Fibroblast of lung (primary cell): ENCODE measurements around the gene FHDC1. TPM values are rescaled to one million over a fixed set of nuclear protein-coding genes. Genes with fewer than 3 reads are reported as not detected.

Experiments used
- DNase-seq, 2 donors: peaks; one replicate each; pipeline versions ENCODE4 v3.0.0 to v3.0.0-alpha.2; 2010; ENCODE audit warnings: low read depth in 2 of 2
- H2AFZ ChIP-seq: 2 replicates; pipeline ENCODE4 v1.5.1; 2012; ENCODE audit warnings: low read length, control low read depth, inconsistent platforms
- H3K27ac ChIP-seq: 2 replicates; pipeline ENCODE4 v1.5.1; 2011; ENCODE audit warnings: low read length, control low read depth; ENCODE audit not compliant: insufficient read depth
- H3K27me3 ChIP-seq: 2 replicates; pipeline ENCODE4 v1.5.1; 2011; ENCODE audit warnings: mild to moderate bottlenecking, low read length; ENCODE audit not compliant: control insufficient read depth, insufficient read depth
- H3K36me3 ChIP-seq: 2 replicates; pipeline ENCODE4 v1.5.1; 2011; ENCODE audit warnings: low read length; ENCODE audit not compliant: control insufficient read depth, insufficient read depth
- H3K4me1 ChIP-seq: 2 replicates; pipeline ENCODE4 v1.5.1; 2011; ENCODE audit warnings: low read length; ENCODE audit not compliant: control insufficient read depth, insufficient read depth; ENCODE audit errors: extremely low read depth
- H3K4me2 ChIP-seq: 2 replicates; pipeline ENCODE4 v1.5.1; 2011; ENCODE audit warnings: low read length, control low read depth; ENCODE audit not compliant: insufficient read depth; ENCODE audit errors: extremely low read depth
- H3K4me3 ChIP-seq, 4 experiments: fragments of 200-600 bp in 1 of 4; sonication (generic) in 1 of 4; replicated peaks in 1 of 4; 2 replicates each; pipeline ENCODE4 v1.5.1; 2011 to 2016; ENCODE audit warnings: low read length in 4 of 4, low read depth in 3 of 4, mild to moderate bottlenecking in 3 of 4, control low read depth in 2 of 4, inconsistent platforms in 1 of 4, mixed read lengths in 1 of 4; ENCODE audit not compliant: insufficient read depth in 1 of 4; ENCODE audit errors: control extremely low read depth in 1 of 4
- H3K79me2 ChIP-seq: 2 replicates; pipeline ENCODE4 v1.5.1; 2012; ENCODE audit warnings: mild to moderate bottlenecking, low read length, inconsistent platforms; ENCODE audit not compliant: control insufficient read depth, insufficient read depth
- H3K9ac ChIP-seq: 2 replicates; pipeline ENCODE4 v1.5.1; 2011; ENCODE audit warnings: mild to moderate bottlenecking, low read length, control low read depth; ENCODE audit not compliant: insufficient read depth
- H3K9me3 ChIP-seq: 2 replicates; pipeline ENCODE4 v1.5.1; 2012; ENCODE audit warnings: low read depth, low read length; ENCODE audit not compliant: control insufficient read depth, insufficient read depth
- H4K20me1 ChIP-seq: 2 replicates; pipeline ENCODE4 v1.5.1; 2011; ENCODE audit warnings: low read length; ENCODE audit not compliant: control insufficient read depth, insufficient read depth; ENCODE audit errors: extremely low read depth
- CTCF ChIP-seq, 2 donors: IDR thresholded peaks in 1 of 2; conservative IDR thresholded peaks in 1 of 2; 1 replicate in 1 of 2; 2 replicates in 1 of 2; pipeline ENCODE4 v1.5.1; 2011 to 2012; ENCODE audit warnings: low read length in 2 of 2, control low read depth in 1 of 2, inconsistent platforms in 1 of 2, low read depth in 1 of 2, mild to moderate bottlenecking in 1 of 2
- EZH2 ChIP-seq: IDR thresholded peaks from 2 replicates; pipeline ENCODE4 v1.5.1; 2012; ENCODE audit warnings: low read length, control low read depth, mild to moderate bottlenecking; ENCODE audit errors: missing control alignments
- polyA plus RNA-seq, 2 donors: library from polyadenylated mRNA; depleted of rRNA in 1 of 2; stranded (reverse) in 1 of 2; unstranded in 1 of 2; fragments of >200 nt; gene quantifications; 2 replicates each; pipeline ENCODE4 v1.2.1, GENCODE V29; 2011 to 2012; ENCODE audit warnings: missing spikeins in 1 of 2
- total RNA-seq: library from RNA; depleted of rRNA; stranded (reverse); fragments of >200 nt; gene quantifications from 2 replicates; pipeline ENCODE4 v1.2.1, GENCODE V29; 2014

The FHDC1 gene
- total and polyA plus RNA-seq, 2 donors (not counting 1 experiment from before 2014, with no cell fraction given), result 0.14 to 0.33 TPM

DNA sequence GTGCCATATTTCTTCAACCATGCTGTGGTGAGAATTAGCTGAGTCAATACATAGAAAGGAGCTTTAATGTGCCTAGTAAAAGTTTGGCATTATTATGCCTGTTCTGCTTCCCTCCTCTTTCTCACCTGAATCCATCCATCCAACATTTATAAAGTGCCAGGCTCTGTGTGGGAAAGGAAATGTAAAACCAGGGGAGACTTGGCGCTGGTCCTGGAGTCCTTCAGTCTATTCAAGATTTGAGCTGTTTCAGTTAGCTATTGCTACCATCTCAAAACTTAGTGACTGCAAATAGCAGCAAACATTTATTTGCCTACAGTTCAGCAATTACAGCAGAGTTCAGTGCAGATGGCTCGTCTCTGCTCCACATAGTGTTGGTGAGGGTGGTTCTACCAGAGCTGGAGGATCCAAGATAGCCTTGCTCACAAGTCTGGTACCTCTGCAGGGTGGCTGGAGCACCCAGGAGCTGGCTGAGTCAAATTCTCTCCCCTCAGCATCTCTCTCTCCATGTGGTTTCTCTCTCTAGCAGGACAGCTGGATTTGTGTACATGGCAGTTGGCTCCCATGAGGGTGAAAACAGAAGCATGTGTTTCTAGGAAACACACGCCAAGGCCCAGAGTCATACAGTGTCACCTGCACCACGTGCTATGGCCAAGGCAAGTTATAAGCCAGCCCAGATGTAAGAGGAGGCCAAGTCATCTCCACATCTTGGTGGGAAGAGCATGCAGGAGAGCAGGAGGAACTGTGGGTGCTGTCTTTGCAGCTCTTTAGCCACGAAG lies 77.3 kb downstream of the FHDC1 start:
- no peaks in the 10 kb centered on the region for H4K20me1 ChIP-seq
- H3K27ac ChIP-seq, result no peak overlapping the region
- H3K4me1 ChIP-seq, result peaks cover 2% of the 10 kb centered on the region
- no peak overlapping the region for H3K9ac ChIP-seq
- no peaks in the 10 kb centered on the region for H3K79me2 ChIP-seq
- H3K36me3 ChIP-seq, result no peaks in the 10 kb centered on the region
- DNase-seq, result peak in 1 of 2 donors; percentile 8
- no peak overlapping the region for H3K4me2 ChIP-seq
- H3K4me3 ChIP-seq, result no peak overlapping the region
- no peaks in the 10 kb centered on the region for H3K27me3 ChIP-seq
- no peak overlapping the region for H2AFZ ChIP-seq
- TF ChIP-seq CTCF (conservative IDR thresholded peaks at IDR 0.05 in 1 of 2, IDR thresholded peaks at IDR 0.05 in 1 of 2; ENCODE audit: low read depth in 1 of 2, low read length in 2 of 2), result no peak
- TF ChIP-seq EZH2, result no peak
- H3K9me3 ChIP-seq, result no peaks in the 10 kb centered on the region

GRCh38 chr4:153014460-153014859 lies 78.3 kb downstream of the FHDC1 start:
- Histone ChIP-seq H3K4me2 (no peak overlapping the region), H2AFZ (no peak overlapping the region), H3K27me3 (no peaks in the 10 kb centered on the region), H3K9ac (no peak overlapping the region), H3K79me2 (no peaks in the 10 kb centered on the region), H3K4me3 (no peak overlapping the region), H3K36me3 (no peaks in the 10 kb centered on the region), H4K20me1 (no peaks in the 10 kb centered on the region), H3K4me1 (peaks cover 2% of the 10 kb centered on the region), H3K27ac (no peak overlapping the region), H3K9me3 (no peaks in the 10 kb centered on the region)
- TF ChIP-seq EZH2, result no peak
- no peak for TF ChIP-seq CTCF (conservative IDR thresholded peaks at IDR 0.05 in 1 of 2, IDR thresholded peaks at IDR 0.05 in 1 of 2; ENCODE audit: low read depth in 1 of 2, low read length in 2 of 2)
- no peak for DNase-seq

- Histone ChIP-seq H2AFZ (no peak overlapping the region), H3K79me2 (no peaks in the 10 kb centered on the region), H3K9ac (no peak overlapping the region), H3K27ac (no peak overlapping the region), H3K27me3 (peaks cover 5% of the 10 kb centered on the region), H3K36me3 (no peaks in the 10 kb centered on the region), H4K20me1 (no peaks in the 10 kb centered on the region), H3K4me3 (no peak overlapping the region), H3K4me2 (no peak overlapping the region), H3K4me1 (peaks cover 2% of the 10 kb centered on the region), H3K9me3 (no peaks in the 10 kb centered on the region)
- no peak for DNase-seq
- TF ChIP-seq CTCF (conservative IDR thresholded peaks at IDR 0.05 in 1 of 2, IDR thresholded peaks at IDR 0.05 in 1 of 2; ENCODE audit: low read depth in 1 of 2, low read length in 2 of 2) (no peak), EZH2 (no peak)
Measured at GRCh38 chr4:153016592-153016991, 80.5 kb downstream of the FHDC1 start.
